ENCODE data around the gene SLC30A7. TPM values are rescaled to one million over a fixed set of nuclear protein-coding genes. Genes with fewer than 3 reads are reported as not detected.

The SLC30A7 gene
- polyA plus RNA-seq, 1 of the 3 experiments (the other 2 are of a cell fraction) = 4.0 TPM

- Histone ChIP-seq H2AFZ (ENCODE audit: low read depth) (no peak overlapping the region), H3F3A (replicated peaks; ENCODE audit: insufficient read depth) (peaks cover 3% of the 10 kb centered on the region), H3K9me2 (no peaks in the 10 kb centered on the region), H3K9ac (no peak overlapping the region), H3K27me3 (ENCODE audit: insufficient read depth) (no peaks in the 10 kb centered on the region), H3K4me1 (ENCODE audit: control insufficient read depth in 1 of 2, insufficient read depth in 2 of 2, low read depth in 1 of 2, low read length in 1 of 2) (no peaks in the 10 kb centered on the region; a peak in 2 of 4 replicates), H3K4me2 (no peak overlapping the region), H3K36me3 (replicated peaks in 1 of 2; ENCODE audit: control insufficient read depth in 1 of 2, insufficient read depth in 2 of 2, low read length in 1 of 2) (peaks cover 46 to 69% of the 10 kb centered on the region in 2 experiments), H3K79me2 (ENCODE audit: insufficient read depth) (no peaks in the 10 kb centered on the region), H3K4me3 (ENCODE audit: low read depth in 2 of 2, low read length in 1 of 2) (no peak overlapping the region), H4K20me1 (ENCODE audit: insufficient read depth) (no peaks in the 10 kb centered on the region), H3K9me3 (no peaks in the 10 kb centered on the region), H3K27ac (ENCODE audit: low read depth in 2 of 2, low read length in 1 of 2) (no peak overlapping the region)
- CTCF ChIA-PET = interaction anchor here (1.1 kb wide), 2 partner anchors 16 to 259 kb away, joined by 3 read pairs; no protein-coding TSS in a partner anchor
- POLR2A ChIA-PET = no interaction called here
- TF ChIP-seq MEF2A (IDR thresholded peaks at IDR 0.05; ENCODE audit: borderline replicate concordance, low read depth) (no peak), GATA2 (CRISPR knock-in tag; IDR thresholded peaks at IDR 0.05) (no peak), REST (IDR thresholded peaks at IDR 0.05; ENCODE audit: low read depth, low read length) (no peak), NRF1 (IDR thresholded peaks at IDR 0.05; ENCODE audit: low read depth, low read length) (no peak), RXRA (IDR thresholded peaks at IDR 0.05; ENCODE audit: borderline replicate concordance, low read depth) (no peak), RFX5 (IDR thresholded peaks at IDR 0.05; ENCODE audit: low read length) (no peak), EZH2phosphoT487 (IDR thresholded peaks at IDR 0.05; ENCODE audit: borderline replicate concordance, low read depth) (no peak), SIN3A (IDR thresholded peaks at IDR 0.05; ENCODE audit: borderline replicate concordance, low read depth, low read length) (no peak), SMC3 (IDR thresholded peaks at IDR 0.05; ENCODE audit: low read depth, low read length) (no peak), ELF1 (IDR thresholded peaks at IDR 0.05) (no peak), GABPA (IDR thresholded peaks at IDR 0.05; ENCODE audit: low read depth) (no peak), YY1 (IDR thresholded peaks at IDR 0.05; ENCODE audit: low read depth) (no peak), MAX (IDR thresholded peaks at IDR 0.05; ENCODE audit: low read depth) (no peak), PBX3 (IDR thresholded peaks at IDR 0.05) (no peak), NFIC (IDR thresholded peaks at IDR 0.05; ENCODE audit: borderline replicate concordance) (no peak)
- 100% methylated on average over 1 of the region's 1 CpG for WGBS (ENCODE audit: low lambda C conversion rate)
- no peak for DNase-seq
These were observed 81.0 kb downstream of the SLC30A7 start for GRCh38 chr1:100976936-100977335.
